HCT116 (cell line): Measurements from ENCODE around the gene PGA4. TPM values are rescaled to one million over a fixed set of nuclear protein-coding genes. Genes with fewer than 3 reads are reported as not detected.

Experiments
- ATAC-seq: fragments of 200-7000 bp; cut with Tn5 transposase; 2 replicates; pipeline ENCODE4 v1.9.1; 2020; ENCODE audit warnings: mild to moderate bottlenecking, moderate library complexity
- BruUV-seq: library from RNA; stranded (reverse); fragments of 400-500 nt; replicated peaks from 2 replicates; lab custom pipeline; 2021; lab: Mats Ljungman, UMichigan
- CTCF ChIA-PET: fragments of 300-600 bp; sonication (Branson Sonifier 250); formaldehyde crosslinking; loops from one replicate; lab custom pipeline; 2021; ENCODE audit warnings: antibody characterized with exemption; lab: Charles Lee
- POLR2A ChIA-PET: fragments of 300-600, 350-600 bp; sonication (Branson Sonifier 250); formaldehyde crosslinking; loops from one replicate; lab custom pipeline; 2021; ENCODE audit warnings: antibody characterized with exemption; lab: Charles Lee
- RAD21 ChIA-PET, 2 experiments: fragments of 300-600 bp; sonication (Branson Sonifier 250); formaldehyde crosslinking; loops; one replicate each; lab custom pipeline; 2023; ENCODE audit warnings: low total read pairs in 2 of 2; ENCODE audit not compliant: uncharacterized antibody in 2 of 2, unreplicated experiment in 2 of 2, low non-redundant PET in 1 of 2; lab: Charles Lee
- DNase-seq: peaks from one replicate; pipeline ENCODE4 v3.0.0-alpha.2; 2010; ENCODE audit warnings: low read depth, low spot score
- H2AFZ ChIP-seq: fragments of 200-600 bp; shearing (Covaris generic), sonication (generic); 2 replicates; pipeline ENCODE4 v1.6.1; 2017; ENCODE audit warnings: low read depth, mixed run types, mixed read lengths, antibody characterized with exemption, low read length; ENCODE audit not compliant: poor library complexity, severe bottlenecking
- H3K27ac ChIP-seq: 2 replicates; pipeline ENCODE4 v1.5.1; 2012; ENCODE audit warnings: low read depth, low read length
- H3K27me3 ChIP-seq: fragments of 200-600 bp; sonication (generic); 2 replicates; pipeline ENCODE4 v1.6.1; 2016; ENCODE audit warnings: mixed run types, low read length, mixed read lengths; ENCODE audit not compliant: insufficient read depth
- H3K36me3 ChIP-seq, 2 experiments: fragments of 200-500 bp in 1 of 2; fragments of 200-600 bp in 1 of 2; sonication (Bioruptor generic) in 1 of 2; sonication (generic) in 1 of 2; 2 replicates each; pipeline versions ENCODE4 v1.5.1 to v1.6.1; 2014 to 2016; ENCODE audit warnings: low read length in 2 of 2, inconsistent platforms in 1 of 2, mixed read lengths in 1 of 2, mixed run types in 1 of 2; ENCODE audit not compliant: insufficient read depth in 2 of 2, control insufficient read depth in 1 of 2
- H3K4me1 ChIP-seq, 2 experiments: fragments of 200-600 bp in 1 of 2; sonication (generic) in 1 of 2; 2 replicates each; pipeline versions ENCODE4 v1.5.1 to v1.6.1; 2012 to 2017; ENCODE audit warnings: low read length in 2 of 2, inconsistent platforms in 1 of 2, mild to moderate bottlenecking in 1 of 2, mixed read lengths in 1 of 2, mixed run types in 1 of 2, moderate library complexity in 1 of 2; ENCODE audit not compliant: insufficient read depth in 2 of 2, control insufficient read depth in 1 of 2
- H3K4me2 ChIP-seq: fragments of 200-600 bp; sonication (generic); 2 replicates; pipeline ENCODE4 v1.6.1; 2017; ENCODE audit warnings: mixed run types, low read length, mixed read lengths
- H3K4me3 ChIP-seq, 2 experiments: fragments of 200-600 bp in 1 of 2; sonication (generic) in 1 of 2; replicated peaks in 1 of 2; 2 replicates each; pipeline ENCODE4 v1.5.1; 2011 to 2016; ENCODE audit warnings: low read length in 2 of 2, control low read depth in 1 of 2, low read depth in 1 of 2, mild to moderate bottlenecking in 1 of 2, mixed read lengths in 1 of 2, mixed run types in 1 of 2
- H3K79me2 ChIP-seq: fragments of 200-600 bp; sonication (generic); 2 replicates; pipeline ENCODE4 v1.6.1; 2017; ENCODE audit warnings: mild to moderate bottlenecking, mixed run types, low read length, moderate library complexity, mixed read lengths; ENCODE audit not compliant: insufficient read depth
- H3K9ac ChIP-seq: fragments of 200-600 bp; sonication (generic); 2 replicates; pipeline ENCODE4 v1.6.1; 2016; ENCODE audit warnings: low read length, mixed read lengths
- H3K9me2 ChIP-seq: fragments of 200-600 bp; sonication (generic), shearing (Covaris generic); 2 replicates; pipeline ENCODE4 v1.6.1; 2017; ENCODE audit warnings: mixed run types, mild to moderate bottlenecking, moderate library complexity; ENCODE audit not compliant: insufficient read depth
- H3K9me3 ChIP-seq, 2 experiments: fragments of 200-500 bp in 1 of 2; fragments of 200-600 bp in 1 of 2; sonication (Bioruptor generic) in 1 of 2; sonication (generic) in 1 of 2; 2 replicates each; pipeline ENCODE4 v1.6.1; 2014 to 2017; ENCODE audit warnings: low read length in 2 of 2, mixed read lengths in 2 of 2, inconsistent platforms in 1 of 2, low read depth in 1 of 2, mild to moderate bottlenecking in 1 of 2, mixed run types in 1 of 2, moderate library complexity in 1 of 2; ENCODE audit not compliant: control insufficient read depth in 1 of 2, insufficient read depth in 1 of 2
- H4K20me1 ChIP-seq: fragments of 200-600 bp; sonication (generic), shearing (Covaris generic); 2 replicates; pipeline ENCODE4 v1.6.1; 2017; ENCODE audit warnings: mixed run types, mild to moderate bottlenecking, moderate library complexity; ENCODE audit not compliant: insufficient read depth
- ATF3 ChIP-seq: IDR thresholded peaks from 2 replicates; pipeline ENCODE4 v1.6.1; 2012
- CBX3 ChIP-seq: IDR thresholded peaks from 2 replicates; pipeline ENCODE4 v1.6.1; 2012; ENCODE audit warnings: low read depth
- EGR1 ChIP-seq: IDR thresholded peaks from 2 replicates; pipeline ENCODE4 v1.6.1; 2012; ENCODE audit warnings: low read depth
- ELF1 ChIP-seq: IDR thresholded peaks from 2 replicates; pipeline ENCODE4 v1.6.1; 2012; ENCODE audit warnings: low read depth, borderline replicate concordance
- FOSL1 ChIP-seq: IDR thresholded peaks from 2 replicates; pipeline ENCODE4 v1.6.1; 2012; ENCODE audit warnings: low read depth
- JUND ChIP-seq: IDR thresholded peaks from 2 replicates; pipeline ENCODE4 v1.6.1; 2012
- POLR2A ChIP-seq: IDR thresholded peaks from 2 replicates; pipeline ENCODE4 v1.7.0; 2011; ENCODE audit warnings: borderline replicate concordance; ENCODE audit not compliant: insufficient read depth, insufficient read length; ENCODE audit errors: extremely low read depth
- POLR2AphosphoS5 ChIP-seq: IDR thresholded peaks from 2 replicates; pipeline ENCODE4 v1.6.1; 2011; ENCODE audit warnings: mild to moderate bottlenecking, low read depth, low read length, moderate library complexity
- RAD21 ChIP-seq: IDR thresholded peaks from 2 replicates; pipeline ENCODE4 v1.6.1; 2012; ENCODE audit warnings: low read depth, mild to moderate bottlenecking
- REST ChIP-seq: IDR thresholded peaks from 2 replicates; pipeline ENCODE4 v1.6.1; 2012; ENCODE audit warnings: low read depth
- SIN3A ChIP-seq: IDR thresholded peaks from 2 replicates; pipeline ENCODE4 v1.6.1; 2012; ENCODE audit warnings: low read depth
- SP1 ChIP-seq: IDR thresholded peaks from 2 replicates; pipeline ENCODE4 v1.6.1; 2012; ENCODE audit warnings: low read depth
- SRF ChIP-seq: IDR thresholded peaks from 2 replicates; pipeline ENCODE4 v1.6.1; 2012; ENCODE audit warnings: low read depth
- TCF7L2 ChIP-seq: IDR thresholded peaks from 2 replicates; pipeline ENCODE4 v1.7.0; 2011; ENCODE audit warnings: borderline replicate concordance, inconsistent platforms; ENCODE audit not compliant: insufficient read depth, insufficient read length; ENCODE audit errors: extremely low read depth
- ZBTB33 ChIP-seq: IDR thresholded peaks from 2 replicates; pipeline ENCODE4 v1.6.1; 2011; ENCODE audit warnings: mild to moderate bottlenecking, low read length, moderate library complexity; ENCODE audit not compliant: insufficient replicate concordance; ENCODE audit errors: extremely low read depth
- ZFX ChIP-seq: fragments of 450-650 bp; IDR thresholded peaks from 2 replicates; pipeline ENCODE4 v1.6.1; 2017
- ZNF274 ChIP-seq: fragments of 200-500 bp; sonication (Bioruptor generic); IDR thresholded peaks from 2 replicates; pipeline ENCODE4 v1.6.1; 2014; ENCODE audit warnings: mild to moderate bottlenecking, low read depth, low read length, inconsistent platforms
- intact Hi-C: fragments of 100-400 bp; cut with micrococcal nuclease; formaldehyde crosslinking; loops from 2 replicates; pipeline ENCODE4 v1.10.0; 2022
- total RNA-seq: library from RNA; stranded (reverse); gene quantifications from one replicate; pipeline ENCODE4 v1.2.1, GENCODE V29; 2021; ENCODE audit not compliant: unreplicated experiment

Gene PGA4
- total RNA-seq, 1 experiment from 2014 or later: not detected

GRCh38 chr11:61258546-61258945 is 36.4 kb downstream of the PGA4 start:
- Histone ChIP-seq H3K4me2 (no peak overlapping the region), H3K27ac (no peak overlapping the region), H3K79me2 (no peaks in the 10 kb centered on the region), H3K9me3 (no peaks in the 10 kb centered on the region), H3K9ac (no peak overlapping the region), H3K27me3 (no peaks in the 10 kb centered on the region), H2AFZ (no peak overlapping the region), H3K36me3 (no peaks in the 10 kb centered on the region), H4K20me1 (no peaks in the 10 kb centered on the region), H3K4me1 (no peaks in the 10 kb centered on the region), H3K4me3 (no peak overlapping the region), H3K9me2 (no peaks in the 10 kb centered on the region)
- CTCF ChIA-PET: no interaction called here
- no TSS peak for BruUV-seq
- intact Hi-C loops: no loop called here
- TF ChIP-seq ATF3 (no peak), SP1 (no peak), ZFX (no peak), CBX3 (no peak), FOSL1 (no peak), SIN3A (no peak), JUND (no peak), ELF1 (no peak), ZBTB33 (no peak), POLR2A (no peak), RAD21 (no peak), REST (no peak), TCF7L2 (no peak), EGR1 (no peak), POLR2AphosphoS5 (no peak), SRF (no peak), ZNF274 (no peak)
- POLR2A ChIA-PET: no interaction called here
- RAD21 ChIA-PET: no interaction called here
- DNase-seq (no peak), ATAC-seq (no peak)
